ENCODE measurements around the gene PRLR. TPM values are rescaled to one million over a fixed set of nuclear protein-coding genes. Genes with fewer than 3 reads are reported as not detected.

The PRLR gene
- total and polyA plus RNA-seq, 2 of the 13 experiments (the other 11 are each of a cell fraction or from before 2014, with no cell fraction given): 12.2 to 13.3 TPM

DNA sequence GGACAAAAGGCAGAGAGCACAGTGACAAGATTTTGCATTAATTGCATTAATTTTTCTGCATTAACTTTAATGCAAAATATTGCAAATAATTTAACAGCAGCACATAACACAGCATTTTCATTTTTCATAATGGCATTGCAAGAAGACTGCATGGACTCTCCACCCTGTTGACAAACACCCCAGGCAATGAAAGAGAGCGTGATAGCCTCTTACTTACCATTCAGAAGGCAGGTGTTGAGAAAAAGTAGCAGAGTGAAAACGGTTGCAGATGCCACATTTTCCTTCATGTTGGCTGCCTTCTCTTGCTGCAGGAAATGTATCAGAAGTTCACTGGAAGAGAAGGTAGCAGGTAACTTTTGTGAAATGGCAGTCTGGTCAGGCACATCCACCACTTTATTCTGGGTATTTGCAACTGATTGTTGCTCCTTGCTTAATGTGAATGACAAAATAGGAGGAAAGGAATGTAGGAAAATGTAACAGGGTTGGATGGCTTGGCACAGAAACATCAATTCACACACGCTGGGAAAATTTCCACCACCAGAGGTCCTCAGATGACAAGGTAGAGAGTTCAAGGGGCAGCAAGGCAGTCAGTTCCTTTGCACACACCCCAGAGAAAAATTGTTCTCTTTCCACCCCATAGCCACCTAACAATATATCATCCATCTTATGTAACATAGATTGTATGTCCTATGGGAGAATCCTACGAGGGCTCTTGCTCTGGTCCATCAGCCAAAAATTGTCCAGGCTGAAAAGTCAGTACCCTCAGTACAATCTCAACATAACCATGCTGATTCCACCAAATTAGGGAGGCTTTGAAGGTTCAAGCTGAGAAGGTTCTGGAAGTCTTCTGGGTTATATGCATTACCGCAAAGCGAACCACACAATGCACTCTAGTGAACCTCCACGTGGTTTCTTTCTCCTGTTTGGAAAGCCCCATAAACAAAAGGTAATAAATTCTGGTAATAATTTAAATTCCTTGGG, 140.7 kb downstream of the PRLR start (continued):
- TF ChIP-seq ZFAT (CRISPR knock-in tag; conservative IDR thresholded peaks at IDR 0.05) (no peak), ZFY (CRISPR knock-in tag; IDR thresholded peaks at IDR 0.05) (no peak), ADNP (CRISPR knock-in tag; IDR thresholded peaks at IDR 0.05) (no peak), ZNF30 (CRISPR knock-in tag; IDR thresholded peaks at IDR 0.05) (no peak), NCOA5 (CRISPR knock-in tag; IDR thresholded peaks at IDR 0.05) (no peak), ZEB1 (IDR thresholded peaks at IDR 0.05; ENCODE audit: insufficient replicate concordance, low read depth) (no peak), STAG1 (CRISPR knock-in tag; IDR thresholded peaks at IDR 0.05) (peak; percentile 97), NR2F1 (CRISPR knock-in tag; IDR thresholded peaks at IDR 0.05) (no peak), SNRNP70 (IDR thresholded peaks at IDR 0.05; ENCODE audit: low read depth, low read length) (no peak), SMAD3 (CRISPR knock-in tag; IDR thresholded peaks at IDR 0.05) (0 out of 2 replicates have a peak, but pooled peaks have one; percentile 38), ZNF335 (CRISPR knock-in tag; IDR thresholded peaks at IDR 0.05) (no peak), FOXO1 (CRISPR knock-in tag; IDR thresholded peaks at IDR 0.05) (peak; percentile 9; the same call in 1 of the 2 replicates), MEIS1 (CRISPR knock-in tag; IDR thresholded peaks at IDR 0.05; ENCODE audit: borderline replicate concordance) (no peak), ZMYM4 (CRISPR knock-in tag; IDR thresholded peaks at IDR 0.05) (no peak)
- TF ChIP-seq, protein P1, sequence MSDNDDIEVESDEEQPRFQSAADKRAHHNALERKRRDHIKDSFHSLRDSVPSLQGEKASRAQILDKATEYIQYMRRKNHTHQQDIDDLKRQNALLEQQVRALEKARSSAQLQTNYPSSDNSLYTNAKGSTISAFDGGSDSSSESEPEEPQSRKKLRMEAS (IDR thresholded peaks at IDR 0.05): peak; percentile 23; the same call in 1 of the 2 replicates
- TF ChIP-seq, protein P2, sequence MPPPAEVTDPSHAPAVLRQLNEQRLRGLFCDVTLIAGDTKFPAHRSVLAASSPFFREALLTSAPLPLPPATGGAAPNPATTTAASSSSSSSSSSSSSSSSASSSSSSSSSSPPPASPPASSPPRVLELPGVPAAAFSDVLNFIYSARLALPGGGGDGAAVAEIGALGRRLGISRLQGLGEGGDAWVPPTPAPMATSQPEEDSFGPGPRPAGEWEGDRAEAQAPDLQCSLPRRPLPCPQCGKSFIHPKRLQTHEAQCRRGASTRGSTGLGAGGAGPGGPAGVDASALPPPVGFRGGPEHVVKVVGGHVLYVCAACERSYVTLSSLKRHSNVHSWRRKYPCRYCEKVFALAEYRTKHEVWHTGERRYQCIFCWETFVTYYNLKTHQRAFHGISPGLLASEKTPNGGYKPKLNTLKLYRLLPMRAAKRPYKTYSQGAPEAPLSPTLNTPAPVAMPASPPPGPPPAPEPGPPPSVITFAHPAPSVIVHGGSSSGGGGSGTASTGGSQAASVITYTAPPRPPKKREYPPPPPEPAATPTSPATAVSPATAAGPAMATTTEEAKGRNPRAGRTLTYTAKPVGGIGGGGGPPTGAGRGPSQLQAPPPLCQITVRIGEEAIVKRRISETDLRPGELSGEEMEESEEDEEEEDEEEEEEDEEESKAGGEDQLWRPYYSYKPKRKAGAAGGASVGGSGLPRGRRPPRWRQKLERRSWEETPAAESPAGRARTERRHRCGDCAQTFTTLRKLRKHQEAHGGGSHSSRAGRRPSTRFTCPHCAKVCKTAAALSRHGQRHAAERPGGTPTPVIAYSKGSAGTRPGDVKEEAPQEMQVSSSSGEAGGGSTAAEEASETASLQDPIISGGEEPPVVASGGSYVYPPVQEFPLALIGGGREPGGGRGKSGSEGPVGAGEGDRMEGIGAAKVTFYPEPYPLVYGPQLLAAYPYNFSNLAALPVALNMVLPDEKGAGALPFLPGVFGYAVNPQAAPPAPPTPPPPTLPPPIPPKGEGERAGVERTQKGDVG (CRISPR knock-in tag; IDR thresholded peaks at IDR 0.05; ENCODE audit: borderline replicate concordance): no peak
- TF ChIP-seq, protein P3, sequence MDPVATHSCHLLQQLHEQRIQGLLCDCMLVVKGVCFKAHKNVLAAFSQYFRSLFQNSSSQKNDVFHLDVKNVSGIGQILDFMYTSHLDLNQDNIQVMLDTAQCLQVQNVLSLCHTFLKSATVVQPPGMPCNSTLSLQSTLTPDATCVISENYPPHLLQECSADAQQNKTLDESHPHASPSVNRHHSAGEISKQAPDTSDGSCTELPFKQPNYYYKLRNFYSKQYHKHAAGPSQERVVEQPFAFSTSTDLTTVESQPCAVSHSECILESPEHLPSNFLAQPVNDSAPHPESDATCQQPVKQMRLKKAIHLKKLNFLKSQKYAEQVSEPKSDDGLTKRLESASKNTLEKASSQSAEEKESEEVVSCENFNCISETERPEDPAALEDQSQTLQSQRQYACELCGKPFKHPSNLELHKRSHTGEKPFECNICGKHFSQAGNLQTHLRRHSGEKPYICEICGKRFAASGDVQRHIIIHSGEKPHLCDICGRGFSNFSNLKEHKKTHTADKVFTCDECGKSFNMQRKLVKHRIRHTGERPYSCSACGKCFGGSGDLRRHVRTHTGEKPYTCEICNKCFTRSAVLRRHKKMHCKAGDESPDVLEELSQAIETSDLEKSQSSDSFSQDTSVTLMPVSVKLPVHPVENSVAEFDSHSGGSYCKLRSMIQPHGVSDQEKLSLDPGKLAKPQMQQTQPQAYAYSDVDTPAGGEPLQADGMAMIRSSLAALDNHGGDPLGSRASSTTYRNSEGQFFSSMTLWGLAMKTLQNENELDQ (CRISPR knock-in tag; IDR thresholded peaks at IDR 0.05; ENCODE audit: borderline replicate concordance): no peak
